Loucy (cell line): ENCODE data around the gene LNPEP.

Experiments used
- H2AFZ ChIP-seq: fragments of 200-600 bp; sonication (generic); 2 replicates; pipeline ENCODE4 v1.6.0; 2016; ENCODE audit warnings: antibody characterized with exemption, mild to moderate bottlenecking, low read length, moderate library complexity
- H3F3A ChIP-seq: fragments of 200-600 bp; 2 replicates; pipeline ENCODE4 v1.6.0; 2016; ENCODE audit warnings: antibody characterized with exemption, low read depth, mild to moderate bottlenecking
- H3K27me3 ChIP-seq: fragments of 200-600 bp; sonication (generic); 2 replicates; pipeline ENCODE4 v1.6.1; 2014; ENCODE audit warnings: low read length, mild to moderate bottlenecking; ENCODE audit not compliant: insufficient read depth, poor library complexity, severe bottlenecking
- H3K36me3 ChIP-seq: fragments of 200-600 bp; sonication (generic); 2 replicates; pipeline ENCODE4 v1.6.1; 2016; ENCODE audit warnings: low read length; ENCODE audit not compliant: insufficient read depth
- H3K4me1 ChIP-seq: fragments of 200-600 bp; sonication (generic); 2 replicates; pipeline ENCODE4 v1.5.1; 2014; ENCODE audit warnings: low read length, mild to moderate bottlenecking; ENCODE audit not compliant: insufficient read depth, poor library complexity, severe bottlenecking
- H3K4me2 ChIP-seq: fragments of 200-600 bp; sonication (generic); 2 replicates; pipeline ENCODE4 v1.6.0; 2014; ENCODE audit warnings: antibody characterized with exemption, low read length, low read depth, mild to moderate bottlenecking; ENCODE audit not compliant: poor library complexity, severe bottlenecking
- H3K4me3 ChIP-seq: fragments of 200-600 bp; sonication (generic); 2 replicates; pipeline ENCODE4 v1.5.1; 2014; ENCODE audit warnings: low read length, mild to moderate bottlenecking, mixed read lengths; ENCODE audit not compliant: poor library complexity, severe bottlenecking
- H3K79me2 ChIP-seq: fragments of 200-600 bp; sonication (generic); 2 replicates; pipeline ENCODE4 v1.6.1; 2014; ENCODE audit warnings: low read length; ENCODE audit not compliant: insufficient read depth
- H3K9ac ChIP-seq: fragments of 200-600 bp; sonication (generic); 2 replicates; pipeline ENCODE4 v1.6.0; 2014; ENCODE audit warnings: mild to moderate bottlenecking, low read depth, low read length, moderate library complexity; ENCODE audit not compliant: poor library complexity, severe bottlenecking
- H3K9me2 ChIP-seq: fragments of 200-600 bp; sonication (generic); replicated peaks from 2 replicates; pipeline ENCODE4 v1.6.1; 2016; ENCODE audit warnings: low read depth, low read length, mixed read lengths
- H3K9me3 ChIP-seq: fragments of 200-600 bp; sonication (generic); 2 replicates; pipeline ENCODE4 v1.6.1; 2014; ENCODE audit warnings: mild to moderate bottlenecking, antibody characterized with exemption, low read length, low read depth; ENCODE audit not compliant: insufficient read depth
- H4K20me1 ChIP-seq: fragments of 200-600 bp; sonication (generic); 2 replicates; pipeline ENCODE4 v1.6.0; 2014; ENCODE audit warnings: antibody characterized with exemption, low read length, mild to moderate bottlenecking; ENCODE audit not compliant: insufficient read depth, poor library complexity, severe bottlenecking
- CTCF ChIP-seq: fragments of 200-600 bp; sonication (generic); conservative IDR thresholded peaks from 2 replicates; pipeline ENCODE4 v1.5.1; 2014; ENCODE audit warnings: mild to moderate bottlenecking, antibody characterized with exemption, low read length
- EZH2phosphoT487 ChIP-seq: fragments of 200-600 bp; IDR thresholded peaks from 2 replicates; pipeline ENCODE4 v1.6.1; 2018; ENCODE audit warnings: antibody characterized with exemption, mild to moderate bottlenecking, moderate library complexity, borderline replicate concordance

The LNPEP gene

GRCh38 chr5:97000391-97000790, 64.5 kb downstream of the LNPEP start:
- TF ChIP-seq EZH2phosphoT487, result no peak
- TF ChIP-seq CTCF, result no peak
- Histone ChIP-seq H2AFZ (no peak overlapping the region), H3K4me1 (no peaks in the 10 kb centered on the region), H3K27me3 (no peaks in the 10 kb centered on the region), H3F3A (no peaks in the 10 kb centered on the region), H3K4me2 (no peak overlapping the region), H3K9me2 (no peaks in the 10 kb centered on the region), H3K9ac (no peak overlapping the region), H4K20me1 (no peaks in the 10 kb centered on the region), H3K36me3 (peaks cover 74% of the 10 kb centered on the region; the same call in 1 of the 2 replicates), H3K79me2 (no peaks in the 10 kb centered on the region), H3K4me3 (no peak overlapping the region), H3K9me3 (no peaks in the 10 kb centered on the region)

- no peak for TF ChIP-seq EZH2phosphoT487
- TF ChIP-seq CTCF, result no peak
- peaks cover 77% of the 10 kb centered on the region; the same call in 1 of the 2 replicates for H3K36me3 ChIP-seq
Measured at GRCh38 chr5:97002983-97003382, 67.1 kb downstream of the LNPEP start.

GRCh38 chr5:97004423-97005060, 68.7 kb downstream of the LNPEP start:
- Histone ChIP-seq H3K9ac (no peak overlapping the region), H3K79me2 (no peaks in the 10 kb centered on the region), H2AFZ (no peak overlapping the region), H3K4me3 (no peak overlapping the region), H3K36me3 (peaks cover 62% of the 10 kb centered on the region; the same call in 1 of the 2 replicates), H3K4me1 (peaks cover 8% of the 10 kb centered on the region), H4K20me1 (no peaks in the 10 kb centered on the region), H3K9me2 (no peaks in the 10 kb centered on the region), H3K27me3 (no peaks in the 10 kb centered on the region), H3K9me3 (no peaks in the 10 kb centered on the region), H3F3A (no peaks in the 10 kb centered on the region), H3K4me2 (no peak overlapping the region)
- TF ChIP-seq CTCF (no peak), EZH2phosphoT487 (no peak)

More at GRCh38 chr5:97002983-97003382, 67.1 kb downstream of the LNPEP start:
- Histone ChIP-seq H2AFZ (no peak overlapping the region), H3K27me3 (no peaks in the 10 kb centered on the region), H3K4me2 (no peak overlapping the region), H3K4me3 (no peak overlapping the region), H4K20me1 (no peaks in the 10 kb centered on the region), H3F3A (no peaks in the 10 kb centered on the region), H3K9ac (no peak overlapping the region), H3K79me2 (no peaks in the 10 kb centered on the region), H3K4me1 (no peaks in the 10 kb centered on the region), H3K9me2 (no peaks in the 10 kb centered on the region), H3K9me3 (no peaks in the 10 kb centered on the region)
